GM19468 (cell line): ENCODE measurements around the gene TACC3.

ENCODE experiments used
- ATAC-seq: cut with Tn5 transposase; IDR thresholded peaks from one replicate; pipeline ENCODE4 v1.9.1; 2021; ENCODE audit warnings: mild to moderate bottlenecking, moderate library complexity, moderate number of reproducible peaks; ENCODE audit not compliant: unreplicated experiment; ENCODE audit errors: extremely low read depth

Gene TACC3

GRCh38 chr4:1721003-1721665 is at the start of gene TACC3, which contains the start of gene TMEM129:
TACC3 (plus strand) TSS chr4:1721521; CDS start chr4:1723422, 1,901 bp downstream.
TMEM129 (minus strand) TSS chr4:1721323; CDS start chr4:1720837, 486 bp downstream.
- peak; percentile 76 for ATAC-seq

- no peak for ATAC-seq
Measured at GRCh38 chr4:1673671-1674070, 47.6 kb upstream of the TACC3 start.

GRCh38 chr4:1674682-1675081 is 46.6 kb upstream of the TACC3 start:
- ATAC-seq = no peak

GRCh38 chr4:1675136-1675801 is 46.1 kb upstream of the TACC3 start:
- no peak for ATAC-seq

- no peak for ATAC-seq
Measured at GRCh38 chr4:1675802-1676137, 45.6 kb upstream of the TACC3 start.

- ATAC-seq = no peak
Measured at GRCh38 chr4:1676605-1677525, 44.5 kb upstream of the TACC3 start.

- ATAC-seq = no peak
Measured at GRCh38 chr4:1678244-1678643, 43.1 kb upstream of the TACC3 start.

GRCh38 chr4:1682860-1683259 is 38.5 kb upstream of the TACC3 start:
- no peak for ATAC-seq

GRCh38 chr4:1683261-1683735 is 38.0 kb upstream of the TACC3 start:
- no peak for ATAC-seq

- peak; percentile 73 for ATAC-seq
Measured at GRCh38 chr4:1683736-1684505, 37.4 kb upstream of the TACC3 start, which contains the start of gene FAM53A. FAM53A (minus strand) TSS chr4:1684313; CDS start chr4:1668741, 15,572 bp downstream.

- ATAC-seq = no peak
Measured at GRCh38 chr4:1684506-1685234, 36.7 kb upstream of the TACC3 start.

GRCh38 chr4:1685235-1686150 is 35.8 kb upstream of the TACC3 start:
- ATAC-seq = no peak

- no peak for ATAC-seq
Measured at GRCh38 chr4:1686440-1687036, 34.8 kb upstream of the TACC3 start.

- ATAC-seq = no peak
Measured at GRCh38 chr4:1690698-1691097, 30.6 kb upstream of the TACC3 start.

GRCh38 chr4:1691737-1692373 is 29.5 kb upstream of the TACC3 start:
- ATAC-seq = no peak

- ATAC-seq = no peak
Measured at GRCh38 chr4:1693131-1693896, 28.0 kb upstream of the TACC3 start.

- no peak for ATAC-seq
Measured at GRCh38 chr4:1695913-1696312, 25.4 kb upstream of the TACC3 start.
